Esophagus (tissue), 2 donors: Measurements from ENCODE around the gene ENDOV. TPM values are rescaled to one million over a fixed set of nuclear protein-coding genes. Genes with fewer than 3 reads are reported as not detected.

Source experiments
- H3K27ac ChIP-seq, 2 donors: one replicate each; pipeline ENCODE4 v1.5.1; 2013; ENCODE audit warnings: low read depth in 2 of 2, mild to moderate bottlenecking in 2 of 2, inconsistent platforms in 1 of 2, low read length in 1 of 2, moderate library complexity in 1 of 2
- H3K27me3 ChIP-seq, 2 donors: one replicate each; pipeline ENCODE4 v1.6.1; 2013; ENCODE audit warnings: low read length in 2 of 2, control low read depth in 1 of 2, mild to moderate bottlenecking in 1 of 2; ENCODE audit not compliant: insufficient read depth in 2 of 2, control insufficient read depth in 1 of 2
- H3K36me3 ChIP-seq, 2 donors: one replicate each; pipeline ENCODE4 v1.6.1; 2013; ENCODE audit warnings: low read length in 1 of 2; ENCODE audit not compliant: control insufficient read depth in 2 of 2, insufficient read depth in 2 of 2
- H3K4me1 ChIP-seq, 2 donors: one replicate each; pipeline ENCODE4 v1.6.1; 2013; ENCODE audit warnings: low read length in 1 of 2; ENCODE audit not compliant: control insufficient read depth in 2 of 2, insufficient read depth in 2 of 2
- H3K4me3 ChIP-seq, 2 donors: one replicate each; pipeline ENCODE4 v1.5.1; 2013; ENCODE audit warnings: low read length in 2 of 2, mild to moderate bottlenecking in 2 of 2, low read depth in 1 of 2, moderate library complexity in 1 of 2
- H3K9me3 ChIP-seq, 2 donors: one replicate each; pipeline ENCODE4 v1.6.1; 2013; ENCODE audit warnings: mild to moderate bottlenecking in 2 of 2, low read depth in 1 of 2, low read length in 1 of 2, moderate library complexity in 1 of 2; ENCODE audit not compliant: control insufficient read depth in 2 of 2, insufficient read depth in 1 of 2
- WGBS, 2 donors: extraction: QIAGEN DNeasy Blood & Tissue Kit; methylation state at CpG; one replicate each; pipeline ENCODE4 v1.1.7; 2013; 5-methylcytosine and 5-hydroxymethylcytosine counted together
- polyA plus RNA-seq, 2 donors: library from polyadenylated mRNA; stranded (reverse); fragments of 200-250 nt; gene quantifications; one replicate each; pipeline ENCODE4 v1.2.3, GENCODE V29; 2013
- donor health status: healthy with polysubstance abuse.
- donor health status: Bipolar disorder and iron deficiency.

Gene ENDOV
- polyA plus RNA-seq: 10 to 100 TPM; 10.8 to 11.9 TPM

GRCh38 chr17:80414803-80415625 lies at the start of gene ENDOV:
ENDOV (plus strand) TSS chr17:80415167; CDS start chr17:80415195, 28 bp downstream.
- WGBS, 2 donors: 0% methylated on average over 86 to 97 of the region's 97 CpGs
- peak within 1 kb of the TSS; percentile 73 to 81 for H3K4me3 ChIP-seq
- H3K9me3 ChIP-seq: no peaks in the 10 kb centered on the region
- peak within 1 kb of the TSS; percentile 95 to 97 for H3K27ac ChIP-seq
- no peaks in the 10 kb centered on the region for H3K27me3 ChIP-seq
- H3K36me3 ChIP-seq: peaks cover 0 to 16% of the 10 kb centered on the region in 2 donors
- H3K4me1 ChIP-seq: peaks cover 2 to 9% of the 10 kb centered on the region in 2 donors

GRCh38 chr17:80365983-80366382 lies 49.0 kb upstream of the ENDOV start:
- WGBS, 2 donors: 82 to 84% methylated on average over 11 of the region's 11 CpGs
- Histone ChIP-seq H3K9me3 (no peaks in the 10 kb centered on the region), H3K27ac (no peak overlapping the region), H3K4me3 (no peak overlapping the region), H3K27me3 (no peaks in the 10 kb centered on the region), H3K4me1 (no peaks in the 10 kb centered on the region), H3K36me3 (peaks cover 27 to 57% of the 10 kb centered on the region in 2 donors)

- Histone ChIP-seq H3K27me3 (no peaks in the 10 kb centered on the region), H3K9me3 (no peaks in the 10 kb centered on the region), H3K4me3 (no peak overlapping the region), H3K4me1 (no peaks in the 10 kb centered on the region), H3K36me3 (peaks cover 22 to 51% of the 10 kb centered on the region in 2 donors), H3K27ac (no peak overlapping the region)
- 87 to 90% methylated on average over 17 of the region's 17 CpGs for WGBS, 2 donors
Measured at GRCh38 chr17:80367503-80367902, 47.5 kb upstream of the ENDOV start.

GRCh38 chr17:80371196-80371595 lies 43.8 kb upstream of the ENDOV start:
- Histone ChIP-seq H3K4me1 (no peaks in the 10 kb centered on the region), H3K27me3 (no peaks in the 10 kb centered on the region), H3K4me3 (no peak overlapping the region), H3K36me3 (peaks cover 13 to 36% of the 10 kb centered on the region in 2 donors), H3K9me3 (no peaks in the 10 kb centered on the region), H3K27ac (no peak overlapping the region)
- 89 to 93% methylated on average over 5 of the region's 5 CpGs for WGBS, 2 donors

GRCh38 chr17:80372456-80372855 lies 42.5 kb upstream of the ENDOV start:
- Histone ChIP-seq H3K27me3 (no peaks in the 10 kb centered on the region), H3K36me3 (peaks cover 19 to 44% of the 10 kb centered on the region in 2 donors), H3K4me3 (no peak overlapping the region), H3K4me1 (no peaks in the 10 kb centered on the region), H3K9me3 (no peaks in the 10 kb centered on the region), H3K27ac (no peak overlapping the region)
- WGBS, 2 donors: 62 to 80% methylated on average over 11 of the region's 11 CpGs

GRCh38 chr17:80372922-80373570 lies 41.9 kb upstream of the ENDOV start:
- Histone ChIP-seq H3K4me1 (no peaks in the 10 kb centered on the region), H3K9me3 (no peaks in the 10 kb centered on the region), H3K36me3 (peaks cover 20 to 45% of the 10 kb centered on the region in 2 donors), H3K27me3 (no peaks in the 10 kb centered on the region), H3K27ac (no peak overlapping the region), H3K4me3 (no peak overlapping the region)
- 61 to 79% methylated on average over 18 of the region's 18 CpGs for WGBS, 2 donors

GRCh38 chr17:80374039-80374731 lies 40.8 kb upstream of the ENDOV start:
- Histone ChIP-seq H3K9me3 (no peaks in the 10 kb centered on the region), H3K4me3 (no peak overlapping the region), H3K27ac (no peak overlapping the region), H3K4me1 (no peaks in the 10 kb centered on the region), H3K36me3 (peaks cover 22 to 44% of the 10 kb centered on the region in 2 donors), H3K27me3 (no peaks in the 10 kb centered on the region)
- 88 to 89% methylated on average over 22 of the region's 22 CpGs for WGBS, 2 donors

- Histone ChIP-seq H3K4me3 (no peak overlapping the region), H3K9me3 (no peaks in the 10 kb centered on the region), H3K4me1 (no peaks in the 10 kb centered on the region), H3K27me3 (no peaks in the 10 kb centered on the region), H3K36me3 (peaks cover 22 to 44% of the 10 kb centered on the region in 2 donors), H3K27ac (no peak overlapping the region)
- 78 to 79% methylated on average over 14 of the region's 14 CpGs for WGBS, 2 donors
Measured at GRCh38 chr17:80374732-80375585, 40.0 kb upstream of the ENDOV start.

- H3K4me1 ChIP-seq: no peaks in the 10 kb centered on the region
- WGBS, 2 donors: 85 to 94% methylated on average over 4 of the region's 4 CpGs
- H3K36me3 ChIP-seq: peaks cover 31 to 54% of the 10 kb centered on the region in 2 donors
- no peaks in the 10 kb centered on the region for H3K27me3 ChIP-seq
- H3K9me3 ChIP-seq: no peaks in the 10 kb centered on the region
- no peak overlapping the region for H3K27ac ChIP-seq
- H3K4me3 ChIP-seq: no peak overlapping the region
Measured at GRCh38 chr17:80376531-80376930, 38.4 kb upstream of the ENDOV start.
